Caco-2 (cell line): ENCODE data around the gene MAMDC2. TPM values are rescaled to one million over a fixed set of nuclear protein-coding genes. Genes with fewer than 3 reads are reported as not detected.

Experiments
- BruUV-seq: library from RNA; stranded (reverse); fragments of 400-500 nt; replicated peaks from 2 replicates; lab custom pipeline; 2021; lab: Mats Ljungman, UMichigan
- CTCF ChIA-PET: fragments of 300-600 bp; sonication (Branson Sonifier 250); formaldehyde crosslinking; loops from one replicate; lab custom pipeline; 2022; ENCODE audit warnings: antibody characterized with exemption; lab: Charles Lee
- POLR2A ChIA-PET: fragments of 300-600 bp; sonication (Branson Sonifier 250); formaldehyde crosslinking; loops from one replicate; lab custom pipeline; 2022; ENCODE audit warnings: antibody characterized with exemption; lab: Charles Lee
- DNase-seq, 2 experiments: peaks; one replicate each; pipeline versions ENCODE4 v3.0.0 to v3.0.0-alpha.2; 2020 to 2022
- H3K27me3 ChIP-seq: replicated peaks from 2 replicates; pipeline ENCODE4 v1.6.0; 2011; ENCODE audit warnings: low read length; ENCODE audit not compliant: control insufficient read depth, insufficient read depth
- H3K36me3 ChIP-seq: 2 replicates; pipeline ENCODE4 v1.5.1; 2011; ENCODE audit warnings: low read length; ENCODE audit not compliant: control insufficient read depth, insufficient read depth
- H3K4me1 ChIP-seq: fragments of 250-450 bp; sonication (Bioruptor Pico); 2 replicates; pipeline ENCODE4 v1.5.1; 2020; ENCODE audit warnings: mild to moderate bottlenecking
- H3K4me3 ChIP-seq: 2 replicates; pipeline ENCODE4 v1.5.1; 2011; ENCODE audit warnings: low read depth, mild to moderate bottlenecking, control low read depth, low read length
- H3K9me3 ChIP-seq: fragments of 250-450 bp; sonication (Bioruptor Pico); 2 replicates; pipeline ENCODE4 v1.5.1; 2020; ENCODE audit warnings: mild to moderate bottlenecking, moderate library complexity
- H3K27ac Mint-ChIP-seq: one replicate; pipeline ENCODE4 v1.8.0; 2022; ENCODE audit warnings: mixed read lengths; ENCODE audit not compliant: unreplicated experiment
- H3K27me3 Mint-ChIP-seq: one replicate; pipeline ENCODE4 v1.8.0; 2022; ENCODE audit warnings: mixed read lengths; ENCODE audit not compliant: insufficient read depth, unreplicated experiment
- H3K36me3 Mint-ChIP-seq: one replicate; pipeline ENCODE4 v1.8.0; 2022; ENCODE audit warnings: mild to moderate bottlenecking, mixed read lengths; ENCODE audit not compliant: insufficient read depth, unreplicated experiment
- H3K4me1 Mint-ChIP-seq: one replicate; pipeline ENCODE4 v1.8.0; 2022; ENCODE audit warnings: low read depth, mixed read lengths; ENCODE audit not compliant: unreplicated experiment
- H3K4me3 Mint-ChIP-seq: one replicate; pipeline ENCODE4 v1.8.0; 2022; ENCODE audit warnings: mild to moderate bottlenecking, moderate library complexity, mixed read lengths; ENCODE audit not compliant: unreplicated experiment
- H3K9me3 Mint-ChIP-seq: one replicate; pipeline ENCODE4 v1.8.0; 2022; ENCODE audit warnings: mixed read lengths; ENCODE audit not compliant: unreplicated experiment
- CTCF ChIP-seq, 2 experiments: fragments of 200-600 bp in 1 of 2; IDR thresholded peaks; 1 replicate in 1 of 2; 2 replicates in 1 of 2; pipeline versions ENCODE4 v1.5.1 to v1.8.0; 2011 to 2022; ENCODE audit warnings: antibody characterized with exemption in 1 of 2, control low read depth in 1 of 2, inconsistent platforms in 1 of 2, low read depth in 1 of 2, low read length in 1 of 2, mild to moderate bottlenecking in 1 of 2, moderate library complexity in 1 of 2; ENCODE audit not compliant: insufficient read depth in 1 of 2, severe bottlenecking in 1 of 2, unreplicated experiment in 1 of 2
- intact Hi-C: fragments of 100-400 bp; cut with micrococcal nuclease; formaldehyde crosslinking; loops from one replicate; pipeline ENCODE4 v1.10.0; 2022; ENCODE audit not compliant: unreplicated experiment
- total RNA-seq: library from RNA; stranded (reverse); gene quantifications from 2 replicates; pipeline ENCODE4 v1.2.3, GENCODE V29; 2022

MAMDC2 gene
- total RNA-seq, 1 experiment from 2014 or later: not detected

- Mint-ChIP-seq H3K4me1 (peaks cover 6% of the 10 kb centered on the region), H3K36me3 (no peaks in the 10 kb centered on the region), H3K9me3 (no peaks in the 10 kb centered on the region), H3K27ac (no peak overlapping the region), H3K27me3 (peaks cover 3% of the 10 kb centered on the region), H3K4me3 (peak overlapping the region; percentile 31)
- POLR2A ChIA-PET: no interaction called here
- no TSS peak for BruUV-seq
- H3K4me1 ChIP-seq: no peaks in the 10 kb centered on the region
- no peak overlapping the region for H3K4me3 ChIP-seq
- CTCF ChIA-PET: no interaction called here
- H3K36me3 ChIP-seq: no peaks in the 10 kb centered on the region
- no peak for DNase-seq
- H3K9me3 ChIP-seq: no peaks in the 10 kb centered on the region
- intact Hi-C loops: no loop called here
- no peaks in the 10 kb centered on the region for H3K27me3 ChIP-seq
- TF ChIP-seq CTCF (IDR thresholded peaks at IDR 0.05; ENCODE audit: insufficient read depth in 1 of 2, low read depth in 1 of 2, low read length in 1 of 2, severe bottlenecking in 1 of 2, unreplicated experiment in 1 of 2): no peak
Observed at GRCh38 chr9:70044490-70045307, 1.1 kb downstream of the MAMDC2 start.

GRCh38 chr9:70045452-70045851 is 1.8 kb downstream of the MAMDC2 start:
- intact Hi-C loops: no loop called here
- no peak for DNase-seq
- Histone ChIP-seq H3K4me1 (no peaks in the 10 kb centered on the region), H3K27me3 (no peaks in the 10 kb centered on the region), H3K4me3 (no peak overlapping the region), H3K36me3 (no peaks in the 10 kb centered on the region), H3K9me3 (no peaks in the 10 kb centered on the region)
- H3K36me3 Mint-ChIP-seq: no peaks in the 10 kb centered on the region
- H3K4me3 Mint-ChIP-seq: no peak overlapping the region
- H3K9me3 Mint-ChIP-seq: no peaks in the 10 kb centered on the region
- no TSS peak for BruUV-seq
- H3K4me1 Mint-ChIP-seq: peaks cover 6% of the 10 kb centered on the region
- H3K27ac Mint-ChIP-seq: no peak overlapping the region
- CTCF ChIA-PET: no interaction called here
- POLR2A ChIA-PET: no interaction called here
- H3K27me3 Mint-ChIP-seq: peaks cover 3% of the 10 kb centered on the region
- no peak for TF ChIP-seq CTCF (IDR thresholded peaks at IDR 0.05; ENCODE audit: insufficient read depth in 1 of 2, low read depth in 1 of 2, low read length in 1 of 2, severe bottlenecking in 1 of 2, unreplicated experiment in 1 of 2)

GRCh38 chr9:70046274-70047070 is 2.8 kb downstream of the MAMDC2 start:
- Histone ChIP-seq H3K9me3 (no peaks in the 10 kb centered on the region), H3K4me1 (no peaks in the 10 kb centered on the region), H3K4me3 (no peak overlapping the region), H3K36me3 (no peaks in the 10 kb centered on the region), H3K27me3 (no peaks in the 10 kb centered on the region)
- peaks cover 6% of the 10 kb centered on the region for H3K4me1 Mint-ChIP-seq
- H3K27ac Mint-ChIP-seq: no peak overlapping the region
- H3K36me3 Mint-ChIP-seq: no peaks in the 10 kb centered on the region
- no peak for TF ChIP-seq CTCF (IDR thresholded peaks at IDR 0.05; ENCODE audit: insufficient read depth in 1 of 2, low read depth in 1 of 2, low read length in 1 of 2, severe bottlenecking in 1 of 2, unreplicated experiment in 1 of 2)
- BruUV-seq: no TSS peak
- DNase-seq: no peak
- CTCF ChIA-PET: no interaction called here
- H3K4me3 Mint-ChIP-seq: no peak overlapping the region
- POLR2A ChIA-PET: no interaction called here
- intact Hi-C loops: no loop called here
- peaks cover 3% of the 10 kb centered on the region for H3K27me3 Mint-ChIP-seq
- H3K9me3 Mint-ChIP-seq: no peaks in the 10 kb centered on the region
